Stimulated activated naive CD4-positive, alpha-beta T cell (primary cell): ENCODE results near the gene UBE2H.
"Not testable (repeated sequence)": the region's sequence is repeated elsewhere in the genome, so short reads cannot be mapped to it uniquely, and the experiment has no call there.

Experiments used
- DNase-seq, 6 experiments: peaks; one replicate each; lab custom pipeline; 2025; lab: John Stamatoyannopoulos, UW

Gene UBE2H

GRCh38 chr7:129908181-129908580, 44.6 kb downstream of the UBE2H start:
- DNase-seq, result no peak

DNA sequence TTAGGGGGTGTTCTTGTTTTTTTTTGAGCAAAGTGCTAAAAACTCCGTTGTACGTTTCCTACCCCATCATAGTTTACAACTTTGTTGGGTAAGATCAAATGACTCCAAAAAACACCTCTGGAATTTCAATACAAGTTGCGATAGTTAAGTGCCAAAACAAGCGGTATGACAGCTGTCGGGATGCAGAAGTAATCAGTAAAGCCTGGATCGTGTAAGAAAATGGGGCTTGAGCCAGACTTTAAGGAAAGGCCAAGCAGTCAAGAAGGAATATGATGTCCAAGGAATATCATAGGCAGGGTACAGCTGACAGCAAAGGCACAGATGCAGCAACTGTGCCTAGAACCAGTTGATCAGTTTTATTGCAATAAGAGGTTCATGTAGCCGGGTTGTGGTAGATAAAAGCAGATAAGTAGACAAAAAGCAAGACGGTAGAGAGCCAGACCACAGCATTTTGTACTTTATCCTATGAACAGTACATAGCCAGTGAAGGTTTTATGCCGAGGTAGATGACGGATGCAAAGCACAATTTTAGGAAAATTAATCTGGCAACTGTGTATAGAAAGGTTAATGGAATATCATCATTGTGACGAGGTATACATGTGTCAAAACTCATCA, 45.5 kb downstream of the UBE2H start:
- no peak for DNase-seq

GRCh38 chr7:129906700-129907099, 46.1 kb downstream of the UBE2H start:
- peak in 3 of 6 experiments; percentile 32 to 62 (median 54) for DNase-seq

- no peak for DNase-seq
Measured at GRCh38 chr7:129903935-129904334, 48.8 kb downstream of the UBE2H start.

GRCh38 chr7:129902788-129903422, 49.9 kb downstream of the UBE2H start:
- DNase-seq, result no peak

GRCh38 chr7:129898502-129899160, 54.1 kb downstream of the UBE2H start:
- no peak for DNase-seq

DNA sequence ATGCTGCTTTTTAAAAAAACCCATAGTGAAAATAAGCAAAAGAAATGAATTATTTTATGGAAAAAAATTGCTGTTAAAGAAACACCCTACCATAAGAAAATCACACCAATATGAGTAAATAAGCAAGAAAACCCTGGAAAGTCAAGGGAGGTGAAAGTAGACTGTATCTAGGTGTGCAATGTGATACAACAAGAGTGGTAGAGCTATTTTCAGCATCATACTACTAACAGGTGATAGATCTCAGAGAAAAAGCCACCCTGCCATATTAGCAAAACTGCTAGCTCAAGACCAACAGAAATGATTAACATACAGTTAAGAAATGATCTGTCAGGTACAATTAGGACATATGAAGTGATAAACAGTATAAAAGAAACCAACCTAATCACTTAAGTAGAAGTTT, 54.8 kb downstream of the UBE2H start:
- no peak for DNase-seq

DNA sequence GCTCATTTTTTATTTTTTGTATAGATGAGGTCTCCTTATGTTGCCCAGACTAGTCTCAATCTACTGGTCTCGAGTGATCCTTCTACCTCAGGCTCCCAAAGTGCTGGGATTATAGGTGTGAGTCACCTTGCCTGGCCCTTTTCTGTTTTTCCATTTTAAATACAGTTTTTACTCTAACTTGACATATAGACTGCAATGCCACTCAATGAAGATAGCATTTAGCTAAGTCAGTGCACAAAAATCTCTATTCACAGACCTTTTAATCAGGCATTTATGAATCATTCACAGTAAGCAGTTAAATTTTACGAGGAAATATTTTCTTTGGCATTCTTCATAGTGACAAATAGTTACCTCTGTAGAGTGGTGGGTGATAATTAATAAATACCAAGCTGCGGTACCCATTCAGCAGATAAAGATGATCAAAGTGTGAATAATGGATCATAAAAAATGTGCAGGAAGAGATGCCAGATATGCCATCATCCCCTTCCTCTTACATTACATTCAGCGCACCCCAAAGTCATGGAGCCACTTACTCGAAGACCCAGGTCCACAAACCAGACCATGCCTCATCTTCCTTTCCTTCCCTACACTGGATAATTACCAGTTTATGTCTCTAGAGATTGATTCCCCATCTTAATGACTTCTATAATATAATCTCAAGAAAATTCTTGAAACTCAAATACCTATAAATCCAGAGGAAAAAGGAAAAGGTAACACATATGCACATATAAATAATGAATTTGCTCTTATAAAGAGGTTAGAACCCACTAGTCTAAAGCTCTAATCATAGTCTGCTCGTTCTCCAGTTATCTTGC, 56.0 kb downstream of the UBE2H start:
- no peak for DNase-seq

GRCh38 chr7:129894184-129894583, 58.6 kb downstream of the UBE2H start:
- not testable (repeated sequence) for DNase-seq

DNA sequence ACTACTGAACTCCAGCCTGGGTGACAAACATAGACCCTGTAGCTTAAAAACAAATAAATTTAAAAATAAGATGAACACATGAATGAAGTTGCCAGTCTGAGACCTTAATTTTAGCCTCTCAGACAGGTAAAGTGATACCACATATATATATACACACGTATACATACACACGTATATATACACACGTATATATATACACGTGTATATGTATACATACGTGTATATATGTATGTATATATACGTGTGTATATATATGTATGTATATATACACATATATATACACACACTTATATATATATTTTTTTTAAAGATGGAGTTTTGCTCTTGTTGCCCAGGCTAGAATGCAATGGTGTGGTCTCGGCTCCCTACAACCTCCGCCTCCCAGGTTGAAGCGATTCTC, 62.7 kb downstream of the UBE2H start:
- no peak for DNase-seq

- no peak for DNase-seq
Measured at GRCh38 chr7:129889133-129889844, 63.5 kb downstream of the UBE2H start.

- DNase-seq, result no peak
Measured at GRCh38 chr7:129887865-129888264, 64.9 kb downstream of the UBE2H start.

DNA sequence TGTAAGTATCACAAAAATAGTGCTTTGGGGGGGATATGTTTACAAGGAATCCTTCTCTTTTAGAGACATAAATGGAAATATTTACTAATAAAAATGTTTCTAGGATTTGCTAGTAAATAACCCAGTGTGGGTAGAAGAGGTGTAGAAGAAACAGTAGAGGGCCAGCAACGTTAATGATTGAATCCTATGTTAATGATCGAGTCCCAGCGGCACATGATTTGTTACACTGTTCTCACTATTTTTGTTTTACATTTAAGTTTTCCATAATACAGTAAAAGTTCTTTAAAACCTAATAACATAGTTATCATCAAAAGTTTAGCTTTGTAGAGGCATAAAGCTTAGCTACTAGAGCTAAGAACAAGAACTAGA, 66.0 kb downstream of the UBE2H start:
- DNase-seq, result no peak

GRCh38 chr7:129886167-129886817, 66.5 kb downstream of the UBE2H start:
- DNase-seq, result no peak

- DNase-seq, result no peak
Measured at GRCh38 chr7:129884495-129884894, 68.3 kb downstream of the UBE2H start.

DNA sequence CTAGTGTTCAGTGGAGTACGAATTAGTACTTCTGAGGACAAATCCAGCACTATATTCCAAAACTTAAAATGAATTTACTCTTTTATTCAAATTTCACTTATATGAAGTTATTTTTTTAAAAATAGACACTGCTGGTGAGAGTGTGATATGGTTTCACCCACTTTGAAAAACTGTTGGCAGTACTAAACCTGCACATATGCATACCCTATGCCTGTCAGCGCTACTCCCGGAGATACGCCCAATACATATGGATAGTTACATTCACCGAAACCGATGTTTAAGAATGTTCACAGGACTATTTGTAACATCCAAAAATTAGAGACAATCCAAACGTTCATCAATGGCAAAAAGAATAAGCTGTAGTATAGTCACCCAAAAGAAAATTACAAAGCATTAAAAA, 69.6 kb downstream of the UBE2H start:
- no peak for DNase-seq

DNA sequence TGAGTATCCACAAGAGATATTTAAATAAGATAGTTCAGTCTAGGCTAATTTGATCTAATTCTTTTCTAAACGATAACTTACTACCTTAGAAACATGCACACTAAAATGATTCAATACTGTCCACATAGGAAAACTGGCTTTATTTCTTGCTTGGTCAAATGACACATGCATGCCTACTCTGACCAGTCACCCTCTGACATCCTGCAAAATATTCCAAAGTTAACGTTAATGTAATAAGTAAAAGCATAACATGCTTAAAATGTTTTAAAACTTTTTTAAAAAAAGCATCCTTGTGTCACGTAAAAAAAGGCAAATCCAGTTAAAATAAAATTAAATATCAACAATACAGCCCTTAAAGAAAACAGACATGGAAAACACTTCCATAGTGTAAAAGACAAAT, 70.2 kb downstream of the UBE2H start:
- no peak for DNase-seq

DNA sequence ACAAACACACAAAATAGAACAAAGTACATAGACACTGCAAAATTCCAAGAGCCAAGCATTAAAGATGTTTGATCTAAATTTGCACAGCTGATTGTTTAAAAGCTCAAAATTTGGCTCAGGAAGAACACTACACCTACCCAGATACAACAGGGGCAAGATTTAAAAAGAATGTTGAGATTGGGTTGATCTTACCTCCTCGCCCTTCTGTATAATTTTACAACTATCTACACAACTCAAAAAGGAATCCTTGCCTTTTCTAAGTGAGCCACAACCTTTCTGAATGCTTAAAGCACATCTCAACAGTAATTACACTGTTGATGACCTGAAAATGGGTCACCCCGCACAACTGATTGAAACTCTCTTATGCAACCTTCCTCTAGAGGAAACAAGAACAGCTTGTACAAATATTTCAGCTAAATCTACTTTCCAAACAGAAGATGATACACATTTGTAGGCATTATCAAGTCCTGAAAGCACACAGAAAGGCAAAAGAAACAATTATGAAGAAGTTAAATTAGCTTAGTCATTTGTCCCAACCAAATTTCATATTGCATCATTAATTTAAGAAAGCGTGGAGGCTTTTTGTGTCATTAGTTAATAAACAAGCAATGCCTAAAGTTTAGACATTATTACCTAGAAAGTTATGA, 75.5 kb downstream of the UBE2H start:
- no peak for DNase-seq

GRCh38 chr7:129875745-129876411, 76.9 kb downstream of the UBE2H start:
- no peak for DNase-seq

DNA sequence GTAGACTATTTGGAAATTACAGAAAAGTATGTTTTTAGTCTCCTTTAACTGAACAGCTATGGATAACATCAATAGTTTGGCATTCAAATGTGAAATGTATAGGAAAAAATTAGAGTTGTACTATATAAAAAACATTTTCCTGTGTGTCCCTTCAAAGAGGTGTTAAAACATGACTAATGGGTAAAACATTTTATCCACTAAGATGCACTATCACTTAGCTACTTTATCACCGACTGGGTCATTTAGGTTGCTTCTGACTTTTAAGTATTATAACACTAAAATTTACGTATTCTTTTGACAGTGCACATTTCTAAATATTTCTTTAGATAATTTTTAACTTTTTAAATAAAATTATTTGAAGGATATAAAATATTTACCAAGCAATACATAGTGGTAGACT, 77.6 kb downstream of the UBE2H start:
- DNase-seq, result no peak
